Measurements from ENCODE around the gene RETREG1.

RETREG1 gene

GRCh38 chr5:16564248-16564867 is 52.4 kb downstream of the RETREG1 start:
- no peak overlapping the region for H3K4me3 ChIP-seq (replicated peaks; ENCODE audit: insufficient read depth, low read length)
- DNase-seq (ENCODE audit: low read depth in 1 of 2, low spot score in 1 of 2) = no peak
- H3K27me3 ChIP-seq (ENCODE audit: insufficient read depth, poor library complexity, severe bottlenecking) = no peaks in the 10 kb centered on the region
- H3K27ac ChIP-seq (replicated peaks) = no peak overlapping the region
- no peak for TF ChIP-seq GABPA (IDR thresholded peaks at IDR 0.05; ENCODE audit: low read depth)
- no peak for TF ChIP-seq POLR2AphosphoS5 (IDR thresholded peaks at IDR 0.05; ENCODE audit: low read depth)
- TF ChIP-seq CTCF (IDR thresholded peaks at IDR 0.05; ENCODE audit: insufficient read depth, low read length) = no peak
- no peak for TF ChIP-seq SPI1 (IDR thresholded peaks at IDR 0.05; ENCODE audit: borderline replicate concordance, low read depth)
- no peak for TF ChIP-seq REST (IDR thresholded peaks at IDR 0.05; ENCODE audit: insufficient replicate concordance, low read depth)

- Histone ChIP-seq H3K4me3 (replicated peaks; ENCODE audit: insufficient read depth, low read length) (no peak overlapping the region), H3K27ac (replicated peaks) (no peak overlapping the region), H3K27me3 (ENCODE audit: insufficient read depth, poor library complexity, severe bottlenecking) (no peaks in the 10 kb centered on the region)
- DNase-seq (ENCODE audit: low read depth in 1 of 2, low spot score in 1 of 2) = no peak
- TF ChIP-seq SPI1 (IDR thresholded peaks at IDR 0.05; ENCODE audit: borderline replicate concordance, low read depth) (no peak), GABPA (IDR thresholded peaks at IDR 0.05; ENCODE audit: low read depth) (no peak), POLR2AphosphoS5 (IDR thresholded peaks at IDR 0.05; ENCODE audit: low read depth) (no peak), REST (IDR thresholded peaks at IDR 0.05; ENCODE audit: insufficient replicate concordance, low read depth) (no peak), CTCF (IDR thresholded peaks at IDR 0.05; ENCODE audit: insufficient read depth, low read length) (no peak)
Observed at GRCh38 chr5:16563686-16564085, 53.1 kb downstream of the RETREG1 start.

- TF ChIP-seq CTCF (IDR thresholded peaks at IDR 0.05; ENCODE audit: insufficient read depth, low read length) (no peak), GABPA (IDR thresholded peaks at IDR 0.05; ENCODE audit: low read depth) (no peak), POLR2AphosphoS5 (IDR thresholded peaks at IDR 0.05; ENCODE audit: low read depth) (no peak), REST (IDR thresholded peaks at IDR 0.05; ENCODE audit: insufficient replicate concordance, low read depth) (no peak), SPI1 (IDR thresholded peaks at IDR 0.05; ENCODE audit: borderline replicate concordance, low read depth) (no peak)
- Histone ChIP-seq H3K4me3 (replicated peaks; ENCODE audit: insufficient read depth, low read length) (no peak overlapping the region), H3K27me3 (ENCODE audit: insufficient read depth, poor library complexity, severe bottlenecking) (no peaks in the 10 kb centered on the region), H3K27ac (replicated peaks) (no peak overlapping the region)
- no peak for DNase-seq (ENCODE audit: low read depth in 1 of 2, low spot score in 1 of 2)
Observed at GRCh38 chr5:16561660-16562059, 55.1 kb downstream of the RETREG1 start.

All from HL-60 (cell line).